ENCODE results near the gene SMS. TPM values are rescaled to one million over a fixed set of nuclear protein-coding genes. Genes with fewer than 3 reads are reported as not detected.

Gene SMS
- total and polyA plus RNA-seq, 2 of the 13 experiments (the other 11 are each of a cell fraction or from before 2014, with no cell fraction given): 40.5 to 91.9 TPM

GRCh38 chrX:22033818-22034217 is 93.3 kb downstream of the SMS start (continued):
- TF ChIP-seq ZHX1 (CRISPR knock-in tag; IDR thresholded peaks at IDR 0.05; ENCODE audit: low read depth) (no peak), ZBTB44 (CRISPR knock-in tag; IDR thresholded peaks at IDR 0.05) (no peak), STAT5B (CRISPR knock-in tag; IDR thresholded peaks at IDR 0.05) (no peak), ZNF646 (CRISPR knock-in tag; IDR thresholded peaks at IDR 0.05) (no peak), RARA (CRISPR knock-in tag; IDR thresholded peaks at IDR 0.05) (no peak), RFX1 (IDR thresholded peaks at IDR 0.05) (no peak), NKX3-1 (CRISPR knock-in tag; IDR thresholded peaks at IDR 0.05) (no peak)

Measured in HepG2 (cell line).